NT2/D1 (cell line): Measurements from ENCODE around the gene PDIA6.

Experiments
- SUZ12 ChIP-seq: IDR thresholded peaks from 2 replicates; pipeline ENCODE4 v1.6.1; 2011; ENCODE audit not compliant: insufficient read length, insufficient read depth; ENCODE audit errors: extremely low read depth
- YY1 ChIP-seq: IDR thresholded peaks from 2 replicates; pipeline ENCODE4 v1.6.1; 2011; ENCODE audit not compliant: insufficient read length, insufficient read depth
- ZNF274 ChIP-seq: IDR thresholded peaks from 2 replicates; pipeline ENCODE4 v1.6.1; 2011; ENCODE audit warnings: mild to moderate bottlenecking, low read depth, low read length

DNA sequence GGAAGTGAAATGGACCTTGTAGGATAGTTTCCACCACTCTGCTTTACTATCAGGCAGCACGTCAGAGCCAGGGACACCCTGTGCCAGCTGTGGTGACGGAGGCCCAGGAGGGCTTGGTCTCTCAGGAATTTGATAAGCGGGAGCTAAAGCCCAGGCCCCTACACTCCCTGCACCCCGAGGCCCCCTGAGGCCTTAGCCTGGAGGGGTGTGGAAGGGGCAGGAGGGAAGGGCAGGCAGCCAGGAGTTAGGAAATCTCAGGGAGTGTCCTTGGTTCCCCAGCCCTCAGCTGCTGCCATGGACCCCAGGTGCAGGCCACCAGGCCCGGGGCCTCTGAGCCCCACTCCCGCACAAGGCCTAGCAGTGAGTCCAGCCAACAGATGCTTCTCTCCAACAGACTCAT, 38.2 kb downstream of the PDIA6 start:
- no peak for TF ChIP-seq YY1
- no peak for TF ChIP-seq ZNF274
- TF ChIP-seq SUZ12: no peak
